Panc1 (cell line): ENCODE data around the gene KLHL24. TPM values are rescaled to one million over a fixed set of nuclear protein-coding genes. Genes with fewer than 3 reads are reported as not detected.

Experiments used
- ATAC-seq: fragments of 200-7000 bp; cut with Tn5 transposase; 2 replicates; pipeline ENCODE4 v1.9.1; 2020; ENCODE audit warnings: mild to moderate bottlenecking, moderate library complexity
- BruUV-seq: library from RNA; stranded (reverse); fragments of 400-500 nt; replicated peaks from 2 replicates; lab custom pipeline; 2021; lab: Mats Ljungman, UMichigan
- CTCF ChIA-PET: fragments of 300-600 bp; sonication (Branson Sonifier 250); formaldehyde crosslinking; loops from one replicate; lab custom pipeline; 2022; ENCODE audit warnings: antibody characterized with exemption; lab: Charles Lee
- POLR2A ChIA-PET: fragments of 300-600 bp; sonication (Branson Sonifier 250); formaldehyde crosslinking; loops from one replicate; lab custom pipeline; 2022; ENCODE audit warnings: antibody characterized with exemption; lab: Charles Lee
- DNase-seq: peaks from one replicate; pipeline ENCODE4 v3.0.0-alpha.2; 2010; ENCODE audit warnings: low read depth, low spot score
- H3K27ac ChIP-seq: 2 replicates; pipeline ENCODE4 v1.5.1; 2011; ENCODE audit warnings: mild to moderate bottlenecking, low read length, inconsistent platforms
- H3K27me3 ChIP-seq: fragments of 200-500 bp; sonication (Bioruptor generic); 2 replicates; pipeline ENCODE4 v1.6.0; 2014; ENCODE audit warnings: low read length, inconsistent platforms; ENCODE audit not compliant: control insufficient read depth, insufficient read depth
- H3K36me3 ChIP-seq: fragments of 200-500 bp; sonication (Bioruptor generic); 2 replicates; pipeline ENCODE4 v1.5.1; 2014; ENCODE audit warnings: inconsistent platforms, mild to moderate bottlenecking, low read length, moderate library complexity; ENCODE audit not compliant: control insufficient read depth, insufficient read depth
- H3K4me1 ChIP-seq: 2 replicates; pipeline ENCODE4 v1.5.1; 2011; ENCODE audit warnings: inconsistent platforms, mild to moderate bottlenecking, low read length, moderate library complexity; ENCODE audit not compliant: control insufficient read depth, insufficient read depth
- H3K4me3 ChIP-seq, 2 experiments: 2 replicates each; pipeline ENCODE4 v1.5.1; 2011 to 2012; ENCODE audit warnings: low read depth in 2 of 2, low read length in 2 of 2, mild to moderate bottlenecking in 2 of 2, inconsistent platforms in 1 of 2, moderate library complexity in 1 of 2
- H3K9me3 ChIP-seq: fragments of 200-500 bp; sonication (Bioruptor generic); 2 replicates; pipeline ENCODE4 v1.5.1; 2014; ENCODE audit warnings: low read depth, mild to moderate bottlenecking, inconsistent platforms, low read length, moderate library complexity; ENCODE audit not compliant: control insufficient read depth, insufficient read depth
- POLR2AphosphoS5 ChIP-seq: IDR thresholded peaks from 2 replicates; pipeline ENCODE4 v1.6.1; 2012; ENCODE audit warnings: mild to moderate bottlenecking, low read depth, low read length, moderate library complexity
- SIN3A ChIP-seq: IDR thresholded peaks from 2 replicates; pipeline ENCODE4 v1.6.1; 2012; ENCODE audit warnings: low read depth, mild to moderate bottlenecking, low read length, moderate library complexity, borderline replicate concordance; ENCODE audit not compliant: insufficient read depth
- TCF7L2 ChIP-seq: IDR thresholded peaks from 2 replicates; pipeline ENCODE4 v1.6.1; 2011; ENCODE audit warnings: mild to moderate bottlenecking, low read depth, low read length, inconsistent platforms
- in situ Hi-C: cut with HindIII; loops from 2 replicates; pipeline ENCODE4 v1.10.0; 2016; ENCODE audit warnings: low sequenced_read_pairs, low pct_unique_long_range_greater_than_20kb
- intact Hi-C: fragments of 100-400 bp; cut with micrococcal nuclease; formaldehyde crosslinking; loops from one replicate; pipeline ENCODE4 v1.10.0; 2022; ENCODE audit not compliant: unreplicated experiment
- total RNA-seq: library from RNA; stranded (reverse); gene quantifications from one replicate; pipeline ENCODE4 v1.2.1, GENCODE V29; 2021; ENCODE audit not compliant: unreplicated experiment
- TF ChIP-seq, protein P1 (sequence below): fragments of 450-650 bp; IDR thresholded peaks from 2 replicates; pipeline ENCODE4 v1.5.1; 2017; ENCODE audit warnings: mild to moderate bottlenecking
- TF ChIP-seq, protein P2 (sequence below), 2 experiments: IDR thresholded peaks; 2 replicates each; pipeline ENCODE4 v1.6.1; 2011 to 2012; ENCODE audit warnings: low read depth in 2 of 2, control low read depth in 1 of 2, low read length in 1 of 2, mild to moderate bottlenecking in 1 of 2, moderate library complexity in 1 of 2; ENCODE audit not compliant: insufficient read depth in 1 of 2

KLHL24 gene
- total RNA-seq, 1 experiment from 2014 or later, result 42.0 TPM

DNA sequence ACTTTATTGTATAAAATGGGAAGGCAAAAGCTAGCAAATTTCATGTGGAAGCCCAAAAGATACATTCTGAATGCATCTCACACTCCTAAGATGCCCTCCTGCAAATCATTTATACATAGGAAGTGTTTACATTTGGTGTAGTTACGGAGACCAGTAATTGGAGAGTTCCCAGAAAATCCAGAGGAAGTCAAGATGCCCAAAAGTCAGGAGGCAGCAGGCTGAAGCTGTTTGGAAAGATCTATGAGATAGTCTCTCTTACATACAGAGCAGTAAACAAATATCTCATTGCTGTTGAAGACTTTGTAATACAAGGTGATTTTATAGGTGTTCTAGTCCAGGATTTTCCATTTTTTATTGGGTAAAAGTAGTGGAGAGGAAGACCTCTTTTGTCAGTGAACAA, 8.8 kb downstream of the KLHL24 start:
- DNase-seq (no peak), ATAC-seq (peak; percentile 66)
- intact Hi-C loops (no loop called here), in situ Hi-C loops (no loop called here)
- Histone ChIP-seq H3K36me3 (no peaks in the 10 kb centered on the region), H3K4me1 (peaks cover 4% of the 10 kb centered on the region; the same call in 1 of the 2 replicates), H3K27ac (no peak overlapping the region), H3K27me3 (no peaks in the 10 kb centered on the region), H3K9me3 (no peaks in the 10 kb centered on the region), H3K4me3 (no peak overlapping the region)
- no peak for TF ChIP-seq TCF7L2
- TF ChIP-seq, protein P1, sequence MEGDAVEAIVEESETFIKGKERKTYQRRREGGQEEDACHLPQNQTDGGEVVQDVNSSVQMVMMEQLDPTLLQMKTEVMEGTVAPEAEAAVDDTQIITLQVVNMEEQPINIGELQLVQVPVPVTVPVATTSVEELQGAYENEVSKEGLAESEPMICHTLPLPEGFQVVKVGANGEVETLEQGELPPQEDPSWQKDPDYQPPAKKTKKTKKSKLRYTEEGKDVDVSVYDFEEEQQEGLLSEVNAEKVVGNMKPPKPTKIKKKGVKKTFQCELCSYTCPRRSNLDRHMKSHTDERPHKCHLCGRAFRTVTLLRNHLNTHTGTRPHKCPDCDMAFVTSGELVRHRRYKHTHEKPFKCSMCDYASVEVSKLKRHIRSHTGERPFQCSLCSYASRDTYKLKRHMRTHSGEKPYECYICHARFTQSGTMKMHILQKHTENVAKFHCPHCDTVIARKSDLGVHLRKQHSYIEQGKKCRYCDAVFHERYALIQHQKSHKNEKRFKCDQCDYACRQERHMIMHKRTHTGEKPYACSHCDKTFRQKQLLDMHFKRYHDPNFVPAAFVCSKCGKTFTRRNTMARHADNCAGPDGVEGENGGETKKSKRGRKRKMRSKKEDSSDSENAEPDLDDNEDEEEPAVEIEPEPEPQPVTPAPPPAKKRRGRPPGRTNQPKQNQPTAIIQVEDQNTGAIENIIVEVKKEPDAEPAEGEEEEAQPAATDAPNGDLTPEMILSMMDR, result no peak
- TF ChIP-seq, protein P2, sequence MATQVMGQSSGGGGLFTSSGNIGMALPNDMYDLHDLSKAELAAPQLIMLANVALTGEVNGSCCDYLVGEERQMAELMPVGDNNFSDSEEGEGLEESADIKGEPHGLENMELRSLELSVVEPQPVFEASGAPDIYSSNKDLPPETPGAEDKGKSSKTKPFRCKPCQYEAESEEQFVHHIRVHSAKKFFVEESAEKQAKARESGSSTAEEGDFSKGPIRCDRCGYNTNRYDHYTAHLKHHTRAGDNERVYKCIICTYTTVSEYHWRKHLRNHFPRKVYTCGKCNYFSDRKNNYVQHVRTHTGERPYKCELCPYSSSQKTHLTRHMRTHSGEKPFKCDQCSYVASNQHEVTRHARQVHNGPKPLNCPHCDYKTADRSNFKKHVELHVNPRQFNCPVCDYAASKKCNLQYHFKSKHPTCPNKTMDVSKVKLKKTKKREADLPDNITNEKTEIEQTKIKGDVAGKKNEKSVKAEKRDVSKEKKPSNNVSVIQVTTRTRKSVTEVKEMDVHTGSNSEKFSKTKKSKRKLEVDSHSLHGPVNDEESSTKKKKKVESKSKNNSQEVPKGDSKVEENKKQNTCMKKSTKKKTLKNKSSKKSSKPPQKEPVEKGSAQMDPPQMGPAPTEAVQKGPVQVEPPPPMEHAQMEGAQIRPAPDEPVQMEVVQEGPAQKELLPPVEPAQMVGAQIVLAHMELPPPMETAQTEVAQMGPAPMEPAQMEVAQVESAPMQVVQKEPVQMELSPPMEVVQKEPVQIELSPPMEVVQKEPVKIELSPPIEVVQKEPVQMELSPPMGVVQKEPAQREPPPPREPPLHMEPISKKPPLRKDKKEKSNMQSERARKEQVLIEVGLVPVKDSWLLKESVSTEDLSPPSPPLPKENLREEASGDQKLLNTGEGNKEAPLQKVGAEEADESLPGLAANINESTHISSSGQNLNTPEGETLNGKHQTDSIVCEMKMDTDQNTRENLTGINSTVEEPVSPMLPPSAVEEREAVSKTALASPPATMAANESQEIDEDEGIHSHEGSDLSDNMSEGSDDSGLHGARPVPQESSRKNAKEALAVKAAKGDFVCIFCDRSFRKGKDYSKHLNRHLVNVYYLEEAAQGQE (IDR thresholded peaks at IDR 0.05; ENCODE audit: insufficient read depth in 1 of 2, low read depth in 2 of 2, low read length in 1 of 2), result no peak
- no peak for TF ChIP-seq SIN3A
- TF ChIP-seq POLR2AphosphoS5, result no peak
- no TSS peak for BruUV-seq
- ChIA-PET CTCF (no interaction called here), POLR2A (interaction anchor here (0.5 to 0.6 kb wide), 2 partner anchors 48 to 54 kb away, joined by 3 to 6 read pairs; partner anchors contain the start of gene YEATS2)

DNA sequence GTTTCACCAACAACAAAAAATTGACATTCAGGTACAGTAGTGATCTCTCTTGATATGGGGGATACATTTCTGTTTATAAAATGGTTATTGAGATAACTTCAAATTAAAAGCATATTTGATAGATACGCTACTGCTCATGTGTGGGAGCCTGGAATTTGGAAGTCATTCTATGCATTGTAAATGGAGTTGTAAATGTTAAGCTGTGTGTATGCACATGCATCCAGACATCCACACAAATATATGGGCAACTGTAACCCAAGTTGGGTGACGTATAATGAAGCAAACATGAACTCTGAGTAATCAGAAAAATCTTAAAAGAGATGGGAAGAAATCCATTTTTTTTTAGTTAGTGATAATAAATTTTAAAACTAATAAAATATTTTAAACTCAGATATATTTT, 9.8 kb downstream of the KLHL24 start:
- peaks cover 4% of the 10 kb centered on the region; the same call in 1 of the 2 replicates for H3K4me1 ChIP-seq
- DNase-seq (no peak), ATAC-seq (no peak)
- TF ChIP-seq SIN3A, result no peak
- TF ChIP-seq, protein P2 (IDR thresholded peaks at IDR 0.05; ENCODE audit: insufficient read depth in 1 of 2, low read depth in 2 of 2, low read length in 1 of 2), result no peak
- TF ChIP-seq, protein P1, result no peak
- TF ChIP-seq TCF7L2, result no peak
- no peak for TF ChIP-seq POLR2AphosphoS5
- H3K36me3 ChIP-seq, result no peaks in the 10 kb centered on the region
- intact Hi-C loops (no loop called here), in situ Hi-C loops (no loop called here)
- no peak overlapping the region for H3K4me3 ChIP-seq
- BruUV-seq, result no TSS peak
- CTCF ChIA-PET, result no interaction called here
- POLR2A ChIA-PET, result no interaction called here
- no peaks in the 10 kb centered on the region for H3K9me3 ChIP-seq
- H3K27ac ChIP-seq, result no peak overlapping the region
- no peaks in the 10 kb centered on the region for H3K27me3 ChIP-seq
